Measurements from ENCODE around the gene GRAMD1C. TPM values are rescaled to one million over a fixed set of nuclear protein-coding genes. Genes with fewer than 3 reads are reported as not detected.

GRAMD1C gene
- total and polyA plus RNA-seq, 2 of the 13 experiments (the other 11 are each of a cell fraction or from before 2014, with no cell fraction given), result 0.45 TPM; not detected in 1

- Histone ChIP-seq H3K4me3 (replicated peaks in 1 of 3; ENCODE audit: insufficient read depth in 1 of 3, low read depth in 2 of 3, low read length in 3 of 3) (no peak overlapping the region), H3K9me3 (ENCODE audit: low read length) (no peaks in the 10 kb centered on the region), H2AFZ (ENCODE audit: low read length) (no peak overlapping the region), H3K4me1 (ENCODE audit: insufficient read depth, low read length) (no peaks in the 10 kb centered on the region), H4K20me1 (ENCODE audit: insufficient read depth, low read length) (no peaks in the 10 kb centered on the region), H3K27ac (ENCODE audit: extremely low read length, insufficient read depth, low read length) (no peak overlapping the region), H3K9ac (ENCODE audit: insufficient read depth, low read depth, low read length) (no peak overlapping the region), H3K79me2 (ENCODE audit: insufficient read depth, low read length) (no peaks in the 10 kb centered on the region), H3K27me3 (ENCODE audit: control insufficient read depth in 1 of 2, insufficient read depth in 2 of 2, low read length in 2 of 2) (no peaks in the 10 kb centered on the region), H3K4me2 (ENCODE audit: low read depth, low read length) (no peak overlapping the region), H3K36me3 (replicated peaks in 1 of 2; ENCODE audit: control insufficient read depth in 1 of 2, insufficient read depth in 2 of 2, low read length in 2 of 2) (peaks cover 6 to 46% of the 10 kb centered on the region in 2 experiments)
- intact Hi-C loops (cut with micrococcal nuclease; ENCODE audit: unreplicated experiment), result no loop called here
- ATAC-seq, result no peak
- 96% methylated on average over 3 of the region's 3 CpGs for WGBS (ENCODE audit: low lambda C conversion rate)
- no peak for FAIRE-seq
- BruUV-seq (replicated peaks), result no TSS peak
- ChIA-PET POLR2A (no interaction called here), CTCF (ENCODE audit: low intra/inter-chr PET ratio, low total read pairs) (no interaction called here)
- no peak for DNase-seq (ENCODE audit: low spot score)
- in situ Hi-C loops (cut with HindIII; ENCODE audit: extremely low pct_ligation_motif_present, low pct_unique_long_range_greater_than_20kb), result no loop called here
- TF ChIP-seq REL (CRISPR knock-in tag; conservative IDR thresholded peaks at IDR 0.05) (no peak), HIVEP1 (CRISPR knock-in tag; IDR thresholded peaks at IDR 0.05) (no peak), ZNF260 (CRISPR knock-in tag; IDR thresholded peaks at IDR 0.05; ENCODE audit: borderline replicate concordance, low read depth) (no peak), ZNF235 (CRISPR knock-in tag; IDR thresholded peaks at IDR 0.05; ENCODE audit: borderline replicate concordance) (no peak), ATM (IDR thresholded peaks at IDR 0.05; ENCODE audit: borderline replicate concordance) (no peak), SRSF4 (IDR thresholded peaks at IDR 0.05; ENCODE audit: low read depth, low read length, poor library complexity, severe bottlenecking) (no peak), ZNF274 (CRISPR knock-in tag; IDR thresholded peaks at IDR 0.05) (no peak), HOXA7 (CRISPR knock-in tag; IDR thresholded peaks at IDR 0.05) (no peak), MIER3 (CRISPR knock-in tag; IDR thresholded peaks at IDR 0.05; ENCODE audit: borderline replicate concordance) (no peak), CCAR2 (optimal IDR thresholded peaks at IDR 0.05; ENCODE audit: low read depth, low read length) (no peak), HNF1A (IDR thresholded peaks at IDR 0.05; ENCODE audit: low read depth) (no peak), HNF1A (CRISPR knock-in tag; IDR thresholded peaks at IDR 0.05; ENCODE audit: borderline replicate concordance) (no peak), PATZ1 (CRISPR knock-in tag; IDR thresholded peaks at IDR 0.05) (no peak)
- TF ChIP-seq, protein P1, sequence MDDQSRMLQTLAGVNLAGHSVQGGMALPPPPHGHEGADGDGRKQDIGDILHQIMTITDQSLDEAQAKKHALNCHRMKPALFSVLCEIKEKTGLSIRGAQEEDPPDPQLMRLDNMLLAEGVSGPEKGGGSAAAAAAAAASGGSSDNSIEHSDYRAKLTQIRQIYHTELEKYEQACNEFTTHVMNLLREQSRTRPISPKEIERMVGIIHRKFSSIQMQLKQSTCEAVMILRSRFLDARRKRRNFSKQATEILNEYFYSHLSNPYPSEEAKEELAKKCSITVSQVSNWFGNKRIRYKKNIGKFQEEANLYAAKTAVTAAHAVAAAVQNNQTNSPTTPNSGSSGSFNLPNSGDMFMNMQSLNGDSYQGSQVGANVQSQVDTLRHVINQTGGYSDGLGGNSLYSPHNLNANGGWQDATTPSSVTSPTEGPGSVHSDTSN (CRISPR knock-in tag; IDR thresholded peaks at IDR 0.05; ENCODE audit: borderline replicate concordance), result no peak
- TF ChIP-seq, protein P2, sequence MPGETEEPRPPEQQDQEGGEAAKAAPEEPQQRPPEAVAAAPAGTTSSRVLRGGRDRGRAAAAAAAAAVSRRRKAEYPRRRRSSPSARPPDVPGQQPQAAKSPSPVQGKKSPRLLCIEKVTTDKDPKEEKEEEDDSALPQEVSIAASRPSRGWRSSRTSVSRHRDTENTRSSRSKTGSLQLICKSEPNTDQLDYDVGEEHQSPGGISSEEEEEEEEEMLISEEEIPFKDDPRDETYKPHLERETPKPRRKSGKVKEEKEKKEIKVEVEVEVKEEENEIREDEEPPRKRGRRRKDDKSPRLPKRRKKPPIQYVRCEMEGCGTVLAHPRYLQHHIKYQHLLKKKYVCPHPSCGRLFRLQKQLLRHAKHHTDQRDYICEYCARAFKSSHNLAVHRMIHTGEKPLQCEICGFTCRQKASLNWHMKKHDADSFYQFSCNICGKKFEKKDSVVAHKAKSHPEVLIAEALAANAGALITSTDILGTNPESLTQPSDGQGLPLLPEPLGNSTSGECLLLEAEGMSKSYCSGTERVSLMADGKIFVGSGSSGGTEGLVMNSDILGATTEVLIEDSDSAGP (CRISPR knock-in tag; IDR thresholded peaks at IDR 0.05; ENCODE audit: borderline replicate concordance), result no peak
Measured at GRCh38 chr3:113802795-113803455, 35.7 kb upstream of the GRAMD1C start.

Measured in HepG2 (cell line).